Measurements from ENCODE around the gene PAQR6.
"Not testable (repeated sequence)": the region's sequence is repeated elsewhere in the genome, so short reads cannot be mapped to it uniquely, and the experiment has no call there.

Gene PAQR6

GRCh38 chr1:156221986-156222692 lies 25.7 kb downstream of the PAQR6 start:
- no peak overlapping the region for H3K4me3 ChIP-seq
- H3K9me3 ChIP-seq = no peaks in the 10 kb centered on the region
- H4K20me1 ChIP-seq = 0 out of 2 replicates have a peak, but pooled peaks cover 12% of the 10 kb centered on the region
- no peak overlapping the region for H3K4me2 ChIP-seq
- TF ChIP-seq Cebpa-rat (IDR thresholded peaks at IDR 0.05) = no peak
- peaks cover 59% of the 10 kb centered on the region for H3K36me3 ChIP-seq
- H3K27ac ChIP-seq = no peak overlapping the region
- no peaks in the 10 kb centered on the region for H3K27me3 ChIP-seq
- peaks cover 32% of the 10 kb centered on the region for H3K4me1 ChIP-seq
- no peak overlapping the region for H3K9ac ChIP-seq

- Histone ChIP-seq H3K27ac (no peak overlapping the region), H3K36me3 (peaks cover 69% of the 10 kb centered on the region), H3K4me3 (no peak overlapping the region), H3K9me3 (peaks cover 3% of the 10 kb centered on the region; the same call in 1 of the 2 replicates), H4K20me1 (0 out of 2 replicates have a peak, but pooled peaks cover 12% of the 10 kb centered on the region), H3K9ac (no peak overlapping the region), H3K4me2 (no peak overlapping the region), H3K4me1 (peaks cover 18% of the 10 kb centered on the region), H3K27me3 (no peaks in the 10 kb centered on the region)
- TF ChIP-seq Cebpa-rat (IDR thresholded peaks at IDR 0.05) = no peak
Observed at GRCh38 chr1:156220226-156220625, 27.6 kb downstream of the PAQR6 start.

GRCh38 chr1:156217871-156218270 lies 30.0 kb downstream of the PAQR6 start:
- Histone ChIP-seq H3K4me1 (peaks cover 28% of the 10 kb centered on the region), H4K20me1 (0 out of 2 replicates have a peak, but pooled peaks cover 12% of the 10 kb centered on the region), H3K9me3 (peaks cover 3% of the 10 kb centered on the region; the same call in 1 of the 2 replicates), H3K9ac (no peak overlapping the region), H3K4me3 (no peak overlapping the region), H3K27ac (no peak overlapping the region), H3K27me3 (no peaks in the 10 kb centered on the region), H3K36me3 (peaks cover 60% of the 10 kb centered on the region), H3K4me2 (no peak overlapping the region)
- no peak for TF ChIP-seq Cebpa-rat (IDR thresholded peaks at IDR 0.05)

GRCh38 chr1:156216361-156217086 lies 31.3 kb downstream of the PAQR6 start:
- Histone ChIP-seq H3K4me1 (peaks cover 35% of the 10 kb centered on the region), H3K36me3 (peaks cover 52% of the 10 kb centered on the region)
- H3K27me3 ChIP-seq, H3K4me3 ChIP-seq, H3K4me2 ChIP-seq, H4K20me1 ChIP-seq, H3K27ac ChIP-seq, H3K9ac ChIP-seq, H3K9me3 ChIP-seq: not testable (repeated sequence)

- Histone ChIP-seq H3K4me1 (peaks cover 29% of the 10 kb centered on the region), H3K4me2 (peak overlapping the region; percentile 96), H3K9me3 (peaks cover 3% of the 10 kb centered on the region; the same call in 1 of the 2 replicates), H3K27me3 (no peaks in the 10 kb centered on the region), H3K27ac (0 out of 2 replicates have a peak overlapping the region, but pooled peaks have one; percentile 97), H4K20me1 (0 out of 2 replicates have a peak, but pooled peaks cover 6% of the 10 kb centered on the region), H3K9ac (peak overlapping the region; percentile 99), H3K36me3 (peaks cover 53% of the 10 kb centered on the region), H3K4me3 (peak overlapping the region; percentile 83)
- no peak for TF ChIP-seq Cebpa-rat (IDR thresholded peaks at IDR 0.05)
Observed at GRCh38 chr1:156214024-156214748, 33.7 kb downstream of the PAQR6 start.

GRCh38 chr1:156213644-156213966 lies 34.3 kb downstream of the PAQR6 start:
- peaks cover 59% of the 10 kb centered on the region for H3K36me3 ChIP-seq
- no peaks in the 10 kb centered on the region for H3K27me3 ChIP-seq
- 0 out of 2 replicates have a peak, but pooled peaks cover 6% of the 10 kb centered on the region for H4K20me1 ChIP-seq
- H3K4me2 ChIP-seq = peak overlapping the region; percentile 96
- peak overlapping the region; percentile 99 for H3K9ac ChIP-seq
- H3K9me3 ChIP-seq = peaks cover 3% of the 10 kb centered on the region; the same call in 1 of the 2 replicates
- H3K27ac ChIP-seq = peak overlapping the region; percentile 97
- TF ChIP-seq Cebpa-rat (IDR thresholded peaks at IDR 0.05) = no peak
- H3K4me1 ChIP-seq = peaks cover 29% of the 10 kb centered on the region
- H3K4me3 ChIP-seq = peak overlapping the region; percentile 83

- Histone ChIP-seq H3K9ac (peak within 1 kb of the TSS; percentile 99), H3K27me3 (no peaks in the 10 kb centered on the region), H3K36me3 (peaks cover 65% of the 10 kb centered on the region), H4K20me1 (0 out of 2 replicates have a peak, but pooled peaks cover 6% of the 10 kb centered on the region), H3K4me2 (peak within 1 kb of the TSS; percentile 96), H3K4me3 (peak within 1 kb of the TSS; percentile 83), H3K4me1 (peaks cover 29% of the 10 kb centered on the region), H3K27ac (peak within 1 kb of the TSS; percentile 97), H3K9me3 (peaks cover 3% of the 10 kb centered on the region; the same call in 1 of the 2 replicates)
- TF ChIP-seq Cebpa-rat (IDR thresholded peaks at IDR 0.05) = no peak
Observed at GRCh38 chr1:156212833-156213643, 34.8 kb downstream of the PAQR6 start, which contains the start of gene PMF1. TSS of gene PMF1 (plus strand) at chr1:156213007. CDS start at chr1:156213016, 9 bp downstream.

- H3K4me2 ChIP-seq = peak overlapping the region; percentile 96
- peaks cover 3% of the 10 kb centered on the region; the same call in 1 of the 2 replicates for H3K9me3 ChIP-seq
- H3K9ac ChIP-seq = peak overlapping the region; percentile 99
- TF ChIP-seq Cebpa-rat (IDR thresholded peaks at IDR 0.05) = no peak
- H3K4me3 ChIP-seq = peak overlapping the region; percentile 83
- no peaks in the 10 kb centered on the region for H4K20me1 ChIP-seq
- H3K36me3 ChIP-seq = peaks cover 74% of the 10 kb centered on the region
- H3K4me1 ChIP-seq = peaks cover 23% of the 10 kb centered on the region
- H3K27ac ChIP-seq = peak overlapping the region; percentile 97
- no peaks in the 10 kb centered on the region for H3K27me3 ChIP-seq
Observed at GRCh38 chr1:156212130-156212529, 35.7 kb downstream of the PAQR6 start.

GRCh38 chr1:156211243-156211642 lies 36.6 kb downstream of the PAQR6 start:
- Histone ChIP-seq H4K20me1 (no peaks in the 10 kb centered on the region), H3K4me1 (peaks cover 23% of the 10 kb centered on the region), H3K4me2 (no peak overlapping the region), H3K27ac (no peak overlapping the region), H3K9me3 (no peaks in the 10 kb centered on the region), H3K4me3 (no peak overlapping the region), H3K9ac (no peak overlapping the region), H3K27me3 (no peaks in the 10 kb centered on the region), H3K36me3 (peaks cover 78% of the 10 kb centered on the region)
- TF ChIP-seq Cebpa-rat (IDR thresholded peaks at IDR 0.05) = no peak
